HG03457 (cell line): Measurements from ENCODE around the gene CSH2.
"Not testable (repeated sequence)": the region's sequence is repeated elsewhere in the genome, so short reads cannot be mapped to it uniquely, and the experiment has no call there.

Source experiments
- ATAC-seq: cut with Tn5 transposase; IDR thresholded peaks from one replicate; pipeline ENCODE4 v1.9.1; 2021; ENCODE audit warnings: moderate number of reproducible peaks; ENCODE audit not compliant: unreplicated experiment

The CSH2 gene

DNA sequence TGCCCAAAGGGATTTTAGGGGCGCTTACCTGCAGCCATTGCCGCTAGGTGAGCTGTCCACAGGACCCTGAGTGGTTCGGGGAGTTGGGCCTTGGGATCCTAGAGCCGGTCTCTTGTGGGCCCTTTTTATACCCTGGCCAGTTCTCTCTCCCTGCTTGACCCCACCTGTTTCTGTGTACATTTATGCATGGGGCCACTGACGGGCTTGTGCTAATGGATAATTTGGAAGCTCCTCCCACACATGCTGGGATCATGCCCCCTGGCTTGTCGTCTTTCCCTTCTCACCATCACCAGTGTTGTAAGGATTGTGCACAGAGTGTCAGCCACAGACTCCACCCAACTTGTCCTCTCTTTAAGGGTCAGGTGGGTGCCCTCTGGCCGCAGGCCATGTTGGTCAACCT, at the start of gene CSH2:
CSH2 (minus strand) TSS at position 101 of the 400 bp plus-strand sequence; CDS start at position 38, 63 bp downstream.
- ATAC-seq: not testable (repeated sequence)

DNA sequence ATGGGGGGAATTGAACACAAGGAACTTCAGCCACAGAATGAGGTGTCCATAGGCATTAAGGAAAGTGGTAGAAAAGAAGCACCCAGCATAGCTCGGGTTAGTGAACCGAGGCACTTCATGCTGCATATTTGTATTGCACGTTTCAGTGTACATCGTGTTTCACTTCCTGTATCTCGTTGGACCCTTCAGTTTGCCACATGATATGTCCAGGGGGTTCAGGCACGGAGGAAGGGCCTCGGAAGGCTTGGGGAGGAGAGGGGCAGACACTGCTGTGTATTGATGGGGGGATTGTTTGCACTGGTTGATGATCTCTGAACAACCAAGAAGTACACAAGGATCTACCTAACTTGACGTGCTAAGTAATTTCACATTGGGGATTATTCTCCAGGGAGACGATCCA, 48.9 kb upstream of the CSH2 start:
- ATAC-seq: not testable (repeated sequence)

DNA sequence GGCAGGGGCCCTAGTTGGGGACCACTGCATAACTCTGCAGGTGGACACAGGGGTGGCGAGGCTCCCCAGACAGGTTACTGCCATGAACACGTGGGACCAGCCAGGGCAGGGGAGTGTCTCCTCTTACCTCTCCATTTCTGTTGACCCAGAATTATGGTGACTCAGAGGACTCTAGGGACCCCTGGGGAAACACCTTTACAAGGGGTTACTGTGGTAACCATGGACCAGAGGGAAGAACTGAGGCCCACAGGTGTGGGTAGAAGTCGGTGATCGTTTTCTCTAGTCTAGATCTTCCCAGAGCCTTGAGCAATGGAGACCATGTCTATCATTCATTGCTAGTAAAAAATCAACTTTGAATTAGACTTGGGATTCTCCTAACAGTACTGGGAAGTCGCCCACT, 47.3 kb upstream of the CSH2 start:
- not testable (repeated sequence) for ATAC-seq

DNA sequence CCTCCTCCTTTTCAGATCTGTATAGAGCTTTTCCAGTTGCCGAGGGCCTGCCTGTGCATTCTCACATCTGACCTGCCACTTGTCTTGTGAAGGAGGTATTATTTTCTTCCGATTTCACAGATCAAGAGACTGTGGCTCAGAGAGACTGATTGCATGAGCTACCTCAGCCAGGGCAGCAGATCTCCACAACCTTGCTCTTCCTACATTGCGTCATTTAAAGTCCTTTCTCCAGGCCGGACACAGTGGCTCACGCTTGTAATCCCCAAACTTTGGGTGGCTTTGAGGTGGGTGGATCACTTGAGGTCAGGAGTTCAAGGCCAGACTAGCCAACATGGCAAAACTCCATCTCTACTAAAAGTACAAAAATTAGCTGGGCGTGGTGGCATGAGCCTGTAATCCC, 46.6 kb upstream of the CSH2 start:
- not testable (repeated sequence) for ATAC-seq

DNA sequence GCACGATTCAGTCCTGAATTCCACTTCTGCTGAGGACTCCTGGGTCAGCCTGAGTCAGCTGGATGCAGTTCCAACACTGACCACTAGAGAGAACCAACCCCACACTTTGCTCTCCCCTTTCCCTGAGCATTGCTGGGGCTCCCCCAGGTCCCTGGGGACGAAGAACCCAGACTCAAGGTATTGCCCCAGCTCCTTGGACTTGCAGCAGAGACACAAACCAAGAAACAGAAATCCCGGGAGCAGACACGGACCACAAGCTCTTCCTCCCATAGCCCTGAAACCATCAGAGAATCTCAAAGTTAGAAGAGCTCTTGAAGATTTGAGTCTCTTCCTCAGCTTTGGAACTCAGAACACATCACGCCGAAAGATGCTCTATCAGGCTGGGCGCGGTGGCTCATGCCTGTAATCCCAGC, 45.8 kb upstream of the CSH2 start:
- ATAC-seq: no peak

DNA sequence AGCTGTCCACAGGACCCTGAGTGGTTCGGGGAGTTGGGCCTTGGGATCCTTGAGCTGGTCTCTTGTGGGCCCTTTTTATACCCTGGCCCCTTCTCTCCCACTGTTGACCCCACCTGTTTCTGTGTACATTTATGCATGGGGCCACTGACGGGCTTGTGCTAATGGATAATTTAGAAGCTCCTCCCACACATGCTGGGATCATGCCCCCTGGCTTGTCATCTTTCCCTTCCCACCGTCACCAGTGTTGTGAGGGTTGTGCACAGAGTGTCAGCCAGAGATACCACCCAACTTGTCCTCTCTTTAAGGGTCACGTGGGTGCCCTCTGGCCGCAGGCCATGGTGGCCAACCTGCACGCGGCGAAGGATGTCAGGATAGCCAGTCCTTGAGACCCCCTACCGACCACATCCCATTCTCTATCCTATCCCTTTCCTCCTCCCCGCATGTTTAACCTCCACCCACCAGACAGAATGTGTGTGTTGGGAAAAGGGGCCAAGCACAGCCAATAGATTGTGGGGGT, 45.4 kb upstream of the CSH2 start, which contains the start of gene GH1:
GH1 (minus strand) TSS at position 51 of the 517 bp plus-strand sequence. CDS start 63 bp downstream, outside the sequence.
- ATAC-seq: not testable (repeated sequence)

DNA sequence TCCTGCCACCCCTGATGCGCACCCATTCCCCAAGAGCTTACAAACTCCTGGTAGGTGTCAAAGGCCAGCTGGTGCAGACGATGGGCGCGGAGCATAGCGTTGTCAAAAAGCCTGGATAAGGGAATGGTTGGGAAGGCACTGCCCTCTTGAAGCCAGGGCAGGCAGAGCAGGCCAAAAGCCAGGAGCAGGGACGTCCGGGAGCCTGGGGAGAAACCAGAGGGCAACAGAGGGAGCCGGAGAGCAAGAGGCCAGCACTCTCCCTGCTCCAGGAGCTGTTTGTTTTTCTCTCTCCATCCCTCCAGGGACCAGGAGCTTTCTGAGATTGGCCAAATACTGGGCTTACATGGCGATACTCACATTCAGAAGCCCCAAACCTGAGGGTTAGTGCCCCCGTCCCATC, 44.8 kb upstream of the CSH2 start:
- no peak for ATAC-seq

DNA sequence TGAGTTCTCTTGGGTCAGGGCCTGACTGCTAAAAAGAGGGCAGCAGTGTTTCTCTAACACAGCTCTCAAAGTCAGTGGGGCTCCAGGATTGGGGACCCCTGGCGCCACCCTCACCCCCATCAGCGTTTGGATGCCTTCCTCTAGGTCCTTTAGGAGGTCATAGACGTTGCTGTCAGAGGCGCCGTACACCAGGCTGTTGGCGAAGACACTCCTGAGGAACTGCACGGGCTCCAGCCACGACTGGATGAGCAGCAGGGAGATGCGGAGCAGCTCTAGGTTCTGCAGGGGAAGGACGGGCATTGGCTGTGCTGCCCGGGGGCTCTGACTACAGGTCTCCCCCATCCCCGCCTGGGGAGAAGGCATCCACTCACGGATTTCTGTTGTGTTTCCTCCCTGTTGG, 44.2 kb upstream of the CSH2 start:
- ATAC-seq: no peak

DNA sequence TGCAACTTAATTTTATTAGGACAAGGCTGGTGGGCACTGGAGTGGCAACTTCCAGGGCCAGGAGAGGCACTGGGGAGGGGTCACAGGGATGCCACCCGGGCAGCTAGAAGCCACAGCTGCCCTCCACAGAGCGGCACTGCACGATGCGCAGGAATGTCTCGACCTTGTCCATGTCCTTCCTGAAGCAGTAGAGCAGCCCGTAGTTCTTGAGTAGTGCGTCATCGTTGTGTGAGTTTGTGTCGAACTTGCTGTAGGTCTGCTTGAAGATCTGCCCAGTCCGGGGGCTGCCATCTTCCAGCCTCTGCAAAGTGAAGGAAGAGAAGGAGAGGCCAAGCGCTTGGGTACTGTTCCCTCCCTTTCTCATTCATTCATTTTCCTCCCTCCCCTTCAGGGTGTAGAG, 43.7 kb upstream of the CSH2 start:
- not testable (repeated sequence) for ATAC-seq

DNA sequence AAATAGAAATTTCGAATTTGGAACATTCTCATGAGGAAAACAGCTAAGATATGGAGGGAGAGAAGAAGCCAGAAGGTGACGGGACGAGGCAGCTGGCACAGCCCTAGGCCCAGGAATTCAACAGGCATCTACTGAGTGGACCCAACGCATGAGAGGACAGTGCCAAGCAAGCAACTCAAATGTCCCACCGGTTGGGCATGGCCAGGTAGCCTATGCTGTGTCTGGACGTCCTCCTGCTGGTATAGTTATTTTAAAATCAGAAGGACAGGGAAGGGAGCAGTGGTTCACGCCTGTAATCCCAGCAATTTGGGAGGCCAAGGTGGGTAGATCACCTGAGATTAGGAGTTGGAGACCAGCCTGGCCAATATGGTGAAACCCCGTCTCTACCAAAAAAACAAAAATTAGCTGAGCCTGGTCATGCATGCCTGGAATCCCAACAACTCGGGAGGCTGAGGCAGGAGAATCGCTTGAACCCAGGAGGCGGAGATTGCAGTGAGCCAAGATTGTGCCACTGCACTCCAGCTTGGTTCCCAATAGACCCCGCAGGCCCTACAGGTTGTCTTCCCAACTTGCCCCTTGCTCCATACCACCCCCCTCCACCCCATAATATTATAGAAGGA, 43.2 kb upstream of the CSH2 start:
- ATAC-seq: no peak

DNA sequence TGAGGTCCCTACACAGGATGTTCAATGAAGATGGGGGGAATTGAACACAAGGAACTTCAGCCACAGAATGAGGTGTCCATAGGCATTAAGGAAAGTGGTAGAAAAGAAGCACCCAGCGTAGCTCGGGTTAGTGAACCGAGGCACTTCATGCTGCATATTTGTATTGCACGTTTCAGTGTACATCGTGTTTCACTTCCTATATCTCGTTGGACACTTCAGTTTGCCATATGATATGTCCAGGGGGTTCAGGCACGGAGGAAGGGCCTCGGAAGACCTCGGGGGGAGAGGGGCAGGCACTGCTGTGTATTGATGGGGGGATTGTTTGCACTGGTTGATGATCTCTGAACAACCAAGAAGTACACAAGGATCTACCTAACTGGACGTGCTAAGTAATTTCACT, 42.3 kb upstream of the CSH2 start:
- not testable (repeated sequence) for ATAC-seq

DNA sequence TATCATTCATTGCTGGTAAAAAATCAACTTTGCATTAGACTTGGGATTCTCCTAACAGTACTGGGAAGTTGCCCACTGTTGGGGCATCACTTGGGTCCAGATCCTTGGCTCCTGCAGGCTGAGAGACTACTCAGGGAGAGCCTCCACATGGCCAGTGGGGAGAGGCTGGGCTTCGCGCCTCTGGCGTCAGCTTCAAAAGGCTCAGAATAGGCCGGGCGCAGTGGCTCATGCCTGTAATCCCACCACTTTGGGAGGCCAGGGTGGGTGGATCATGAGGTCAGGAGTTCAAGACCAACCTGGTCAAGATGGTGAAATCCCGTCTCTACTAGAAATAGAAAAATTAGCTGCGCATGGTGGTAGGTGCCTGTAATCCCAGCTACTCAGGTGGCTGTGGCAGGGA, 41.0 kb upstream of the CSH2 start:
- ATAC-seq: no peak

DNA sequence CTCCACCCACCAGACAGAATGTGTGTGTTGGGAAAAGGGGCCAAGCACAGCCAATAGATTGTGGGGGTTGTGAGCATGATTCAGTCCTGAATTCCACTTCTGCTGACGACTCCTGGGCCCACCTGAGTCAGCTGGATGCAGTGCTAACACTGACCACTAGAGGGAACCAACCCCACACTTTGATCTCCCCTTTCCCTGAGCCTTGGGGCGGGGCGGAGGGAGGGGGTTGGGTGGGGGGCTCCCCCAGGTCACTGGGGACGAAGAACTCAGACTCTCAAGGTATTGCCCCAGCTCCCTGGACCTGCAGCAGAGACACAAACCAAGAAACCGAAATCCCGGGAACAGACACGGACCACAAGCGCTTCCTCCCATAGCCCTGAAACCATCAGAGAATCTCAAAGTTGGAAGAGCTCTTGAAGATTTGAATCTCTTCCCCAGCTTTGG, 38.2 kb upstream of the CSH2 start:
- ATAC-seq: no peak

DNA sequence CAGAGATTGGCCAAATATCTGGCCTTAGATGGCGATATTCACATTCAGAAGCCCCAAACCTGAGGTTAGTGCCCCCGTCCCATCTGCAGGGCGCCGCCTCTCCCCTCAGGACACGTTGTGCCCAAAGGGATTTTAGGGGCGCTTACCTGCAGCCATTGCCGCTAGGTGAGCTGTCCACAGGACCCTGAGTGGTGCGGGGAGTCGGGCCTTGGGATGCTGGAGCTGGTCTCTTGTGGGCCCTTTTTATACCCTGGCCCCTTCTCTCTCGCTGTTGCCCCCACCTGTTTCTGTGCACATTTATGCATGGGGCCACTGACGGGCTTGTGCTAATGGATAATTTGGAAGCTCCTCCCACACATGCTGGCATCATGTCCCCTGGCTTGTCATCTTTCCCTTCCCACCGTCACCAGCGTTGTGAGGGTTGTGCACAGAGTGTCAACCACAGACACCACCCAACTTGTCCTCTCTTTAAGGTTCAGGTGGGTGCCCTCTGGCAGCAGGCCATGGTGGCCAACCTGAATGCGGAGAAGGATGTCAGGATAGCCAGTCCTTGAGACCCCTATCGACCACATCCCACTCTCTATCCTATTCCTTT, 37.7 kb upstream of the CSH2 start, which contains the start of gene CSHL1:
CSHL1 (minus strand) TSS at position 218 of the 595 bp plus-strand sequence; CDS start at position 156, 62 bp downstream.
- ATAC-seq: no peak

DNA sequence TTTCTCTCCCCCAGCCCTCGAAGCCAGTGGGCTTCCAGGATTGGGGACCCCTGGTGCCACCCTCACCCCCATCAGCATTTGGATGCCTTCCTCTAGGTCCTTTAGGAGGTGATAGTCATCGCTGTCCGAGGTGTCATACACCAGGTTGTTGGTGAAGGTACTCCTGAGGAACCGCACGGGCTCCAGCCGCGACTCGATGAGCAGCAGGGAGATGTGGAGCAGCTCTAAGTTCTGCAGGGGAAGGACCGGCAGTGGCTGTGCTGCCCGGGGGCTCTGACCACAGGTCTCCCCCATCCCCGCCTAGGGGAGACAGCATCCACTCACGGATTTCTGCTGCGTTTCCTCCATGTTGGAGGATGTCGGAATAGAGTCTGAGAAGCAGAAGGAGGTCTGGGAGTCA, 36.6 kb upstream of the CSH2 start:
- no peak for ATAC-seq

DNA sequence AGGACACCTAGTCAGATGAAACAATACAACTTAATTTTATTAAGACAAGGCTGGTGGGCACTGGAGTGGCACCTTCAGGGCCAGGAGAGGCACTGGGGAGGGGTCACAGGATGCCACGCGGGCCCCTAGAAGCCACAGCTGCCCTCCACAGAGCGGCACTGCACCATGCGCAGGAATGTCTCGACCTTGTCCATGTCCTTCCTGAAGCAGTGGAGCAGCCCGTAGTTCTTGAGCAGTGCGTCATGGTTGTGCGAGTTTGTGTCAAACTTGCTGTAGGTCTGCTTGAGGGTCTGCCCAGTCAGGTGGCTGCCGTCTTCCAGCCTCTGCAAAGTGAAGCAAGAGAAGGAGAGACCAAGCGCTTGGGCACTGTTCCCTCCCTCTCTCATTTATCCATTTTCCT, 36.1 kb upstream of the CSH2 start:
- not testable (repeated sequence) for ATAC-seq

DNA sequence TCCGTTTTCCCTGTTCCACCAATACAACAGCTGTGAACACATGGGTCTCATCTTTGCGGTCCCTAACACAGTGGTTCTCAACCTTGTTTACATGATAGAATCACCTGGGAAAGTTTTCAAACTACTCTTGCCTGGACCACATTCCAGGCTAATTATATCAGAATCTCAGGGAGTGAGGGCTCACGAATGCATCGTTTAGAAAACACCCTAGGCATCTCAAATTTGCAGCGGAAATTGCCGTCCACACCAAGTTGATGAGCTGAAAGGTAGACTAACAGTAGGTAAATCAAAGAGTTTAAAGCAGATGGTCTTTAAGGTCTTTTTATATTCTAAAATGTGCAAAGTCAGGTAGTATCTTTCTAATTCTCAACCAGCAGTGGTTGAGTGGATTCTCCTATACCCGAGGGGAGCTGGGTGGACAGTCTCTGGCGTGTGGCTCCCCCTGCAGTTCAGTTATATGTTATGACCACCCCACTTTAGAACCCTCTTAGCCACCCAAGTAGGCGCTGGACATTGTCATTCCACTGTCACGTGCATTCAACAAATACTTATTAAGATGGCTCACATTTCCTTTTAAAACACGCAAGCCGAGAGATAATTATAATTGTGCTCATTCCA, 33.8 kb upstream of the CSH2 start:
- ATAC-seq: not testable (repeated sequence)

DNA sequence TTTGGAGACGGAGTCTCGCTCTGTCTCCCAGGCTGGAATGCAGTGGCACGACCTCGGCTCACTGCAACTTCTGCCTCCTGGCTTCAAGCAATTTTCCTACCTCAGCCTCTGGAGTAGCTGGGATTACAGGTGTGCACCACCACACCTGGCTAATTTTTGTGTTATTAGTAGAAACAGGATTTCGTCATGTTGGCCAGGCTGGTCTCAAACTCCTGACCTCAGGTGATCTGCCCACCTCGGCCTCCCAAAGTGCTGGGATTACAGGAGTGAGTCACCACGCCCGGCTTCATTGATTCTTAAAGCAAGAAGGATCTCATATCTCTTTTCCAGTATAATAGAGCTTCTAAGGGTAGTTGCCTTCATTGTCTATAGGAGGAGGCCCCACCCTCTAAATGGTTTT, 31.3 kb upstream of the CSH2 start:
- ATAC-seq: not testable (repeated sequence)

DNA sequence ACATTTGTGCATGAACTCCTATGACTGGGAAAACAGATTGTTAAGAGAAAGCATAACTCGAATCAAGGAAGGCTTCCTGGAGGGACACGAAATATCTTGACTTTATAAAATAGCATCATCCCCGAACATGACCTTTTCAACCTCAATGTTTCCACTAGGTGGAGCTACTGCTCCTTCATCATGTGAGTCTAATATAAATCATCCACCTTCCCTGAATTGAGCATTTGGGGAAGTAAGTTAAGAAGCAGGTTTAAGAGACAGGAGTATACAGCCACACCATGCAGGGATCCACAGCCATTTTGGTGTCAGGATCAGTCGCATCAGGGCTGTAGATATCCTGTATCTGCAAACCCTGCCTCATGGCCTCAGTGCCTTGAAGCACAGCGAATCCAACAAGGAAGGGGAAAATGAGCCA, 30.3 kb upstream of the CSH2 start:
- not testable (repeated sequence) for ATAC-seq

DNA sequence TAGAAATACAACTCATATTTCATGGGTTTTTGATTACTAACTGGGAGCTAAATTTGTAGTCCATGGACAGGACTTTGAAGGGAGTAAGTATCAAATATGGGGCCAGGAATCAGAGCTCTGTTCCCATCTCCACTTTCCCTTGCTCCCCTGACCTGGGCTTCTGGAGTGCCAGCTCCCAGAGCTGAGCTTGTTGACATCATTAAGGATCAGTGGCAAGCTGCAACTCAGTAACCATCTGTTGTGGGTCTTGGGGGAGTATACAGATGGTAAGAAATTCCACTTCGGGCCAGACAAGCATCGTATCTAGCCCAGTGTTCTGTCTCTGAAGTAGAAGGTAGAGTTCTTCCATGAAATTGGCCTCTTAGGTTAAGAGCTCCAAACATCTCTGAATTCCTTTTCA, 28.5 kb upstream of the CSH2 start:
- ATAC-seq: not testable (repeated sequence)

DNA sequence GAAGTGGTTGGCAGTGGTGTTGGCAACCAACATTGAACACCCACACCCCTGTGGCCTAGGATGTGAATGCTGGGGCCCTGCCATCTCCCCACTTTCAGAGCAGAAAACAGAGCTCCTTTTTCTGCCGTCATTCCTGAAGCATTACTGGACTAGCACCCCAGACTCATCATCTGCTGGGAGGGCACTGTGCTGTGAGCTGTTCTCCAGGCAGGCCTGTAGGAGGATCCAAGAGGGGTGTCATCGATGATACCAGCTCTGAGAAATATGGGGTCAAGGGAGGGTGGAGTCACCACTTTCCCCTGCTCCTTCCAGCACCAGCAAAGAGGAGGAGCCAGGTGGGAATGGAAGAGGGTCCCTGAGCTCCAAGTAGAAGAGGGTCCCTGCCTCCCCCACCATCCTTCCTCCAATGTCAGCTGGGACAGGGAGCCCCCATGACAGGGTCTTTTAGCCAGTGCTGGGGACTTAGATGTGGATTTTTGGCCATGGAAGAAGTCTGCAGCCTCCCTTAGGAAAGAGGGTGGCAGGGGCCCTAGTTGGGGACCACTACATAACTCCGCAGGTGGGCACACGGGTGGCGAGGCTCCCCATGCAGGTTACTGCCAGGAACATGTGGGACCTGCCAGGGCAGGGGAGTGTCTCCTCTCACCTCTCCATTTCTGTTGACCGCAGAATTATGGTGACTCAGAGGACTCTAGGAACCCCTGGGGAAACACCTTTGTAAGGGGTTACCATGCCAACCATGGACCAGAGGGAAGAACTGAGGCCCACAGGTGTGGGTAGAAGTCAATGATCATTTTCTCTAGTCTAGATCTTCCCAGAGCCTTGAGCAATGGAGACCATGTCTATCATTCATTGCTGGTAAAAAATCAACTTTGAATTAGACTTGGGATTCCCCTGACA, 25.7 kb upstream of the CSH2 start:
- not testable (repeated sequence) for ATAC-seq
